C4-2B (cell line): ENCODE data around the gene KCNMB2.
"Not testable (repeated sequence)": the region's sequence is repeated elsewhere in the genome, so short reads cannot be mapped to it uniquely, and the experiment has no call there.

Source experiments
- H3K27ac ChIP-seq: fragments of 450-650 bp; 2 replicates; pipeline ENCODE4 v1.5.1; 2017
- ZFX ChIP-seq: fragments of 450-650 bp; IDR thresholded peaks from 2 replicates; pipeline ENCODE4 v1.6.1; 2017
- TF ChIP-seq, protein P1 (sequence below): fragments of 450-650 bp; conservative IDR thresholded peaks from 2 replicates; pipeline ENCODE4 v1.5.1; 2017; ENCODE audit warnings: mild to moderate bottlenecking

Gene KCNMB2

DNA sequence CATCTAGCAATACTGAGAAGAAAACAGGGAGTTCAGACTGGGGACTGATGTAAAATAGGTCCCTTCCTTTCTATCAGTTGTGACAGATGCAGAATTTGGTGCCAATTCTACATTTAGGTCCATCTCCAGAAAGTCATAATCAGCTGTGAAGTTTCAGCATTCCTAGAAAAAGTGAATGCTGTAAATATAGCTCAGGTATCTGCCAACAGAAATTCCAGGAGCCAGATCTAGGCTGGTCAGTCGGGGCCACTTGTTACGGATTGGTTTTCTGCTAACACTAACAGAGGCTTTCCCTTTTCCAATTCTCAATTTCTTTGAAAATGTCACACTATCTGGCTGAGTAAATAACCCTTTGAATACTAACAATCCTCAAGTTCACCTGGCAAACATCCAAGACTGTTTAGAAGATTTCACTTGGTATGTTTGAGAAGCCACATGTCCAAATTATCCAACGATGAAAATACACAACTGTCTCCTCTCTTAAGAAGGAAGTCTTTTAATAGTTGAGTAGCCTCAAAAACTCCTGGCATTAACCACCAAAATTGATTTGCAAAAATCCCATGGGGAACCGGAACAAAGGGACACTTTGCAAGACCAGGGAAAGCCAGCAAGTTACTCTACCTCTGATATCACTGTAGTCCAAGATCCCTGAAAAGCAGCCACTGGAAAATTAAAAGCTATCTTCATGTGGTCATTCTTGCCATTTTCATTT lies 313.1 kb downstream of the KCNMB2 start:
- TF ChIP-seq, protein P1, sequence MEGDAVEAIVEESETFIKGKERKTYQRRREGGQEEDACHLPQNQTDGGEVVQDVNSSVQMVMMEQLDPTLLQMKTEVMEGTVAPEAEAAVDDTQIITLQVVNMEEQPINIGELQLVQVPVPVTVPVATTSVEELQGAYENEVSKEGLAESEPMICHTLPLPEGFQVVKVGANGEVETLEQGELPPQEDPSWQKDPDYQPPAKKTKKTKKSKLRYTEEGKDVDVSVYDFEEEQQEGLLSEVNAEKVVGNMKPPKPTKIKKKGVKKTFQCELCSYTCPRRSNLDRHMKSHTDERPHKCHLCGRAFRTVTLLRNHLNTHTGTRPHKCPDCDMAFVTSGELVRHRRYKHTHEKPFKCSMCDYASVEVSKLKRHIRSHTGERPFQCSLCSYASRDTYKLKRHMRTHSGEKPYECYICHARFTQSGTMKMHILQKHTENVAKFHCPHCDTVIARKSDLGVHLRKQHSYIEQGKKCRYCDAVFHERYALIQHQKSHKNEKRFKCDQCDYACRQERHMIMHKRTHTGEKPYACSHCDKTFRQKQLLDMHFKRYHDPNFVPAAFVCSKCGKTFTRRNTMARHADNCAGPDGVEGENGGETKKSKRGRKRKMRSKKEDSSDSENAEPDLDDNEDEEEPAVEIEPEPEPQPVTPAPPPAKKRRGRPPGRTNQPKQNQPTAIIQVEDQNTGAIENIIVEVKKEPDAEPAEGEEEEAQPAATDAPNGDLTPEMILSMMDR, result no peak
- TF ChIP-seq ZFX, result no peak
- H3K27ac ChIP-seq, result no peak overlapping the region

DNA sequence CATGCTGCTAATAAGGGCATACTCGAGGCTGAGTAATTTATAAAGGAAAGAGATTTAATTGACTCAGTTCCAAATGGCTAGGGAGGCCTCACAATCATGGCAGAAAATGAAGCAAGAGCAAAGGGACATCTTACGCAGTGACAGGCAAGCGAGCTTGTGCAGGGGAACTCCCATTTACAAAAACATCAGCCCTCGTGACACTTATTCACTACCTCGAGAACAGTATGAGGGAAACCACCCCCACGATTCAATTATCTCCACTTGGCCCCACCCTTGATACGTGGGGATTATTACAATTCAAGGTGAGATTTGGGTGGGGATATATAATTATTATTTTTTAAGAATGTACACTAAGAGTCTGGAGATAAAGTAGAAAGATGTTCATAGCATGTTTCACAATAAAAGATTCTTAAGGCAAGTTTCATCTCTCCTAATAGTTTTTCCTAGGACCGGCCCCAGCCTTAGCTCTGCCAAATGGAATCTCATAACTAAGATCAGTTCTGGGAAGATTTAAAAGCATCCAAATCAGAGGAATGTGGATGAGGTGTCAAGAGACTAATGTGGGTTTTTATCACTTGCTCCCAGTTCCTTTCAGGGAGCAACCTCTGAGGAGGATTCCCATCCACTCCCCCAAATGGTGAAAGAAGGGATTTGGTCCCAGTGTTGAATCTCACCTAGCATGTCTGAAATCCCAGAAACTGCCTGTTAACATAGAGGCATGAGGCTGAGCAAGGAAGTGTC lies 314.4 kb downstream of the KCNMB2 start:
- TF ChIP-seq ZFX, result no peak
- H3K27ac ChIP-seq, result no peak overlapping the region

DNA sequence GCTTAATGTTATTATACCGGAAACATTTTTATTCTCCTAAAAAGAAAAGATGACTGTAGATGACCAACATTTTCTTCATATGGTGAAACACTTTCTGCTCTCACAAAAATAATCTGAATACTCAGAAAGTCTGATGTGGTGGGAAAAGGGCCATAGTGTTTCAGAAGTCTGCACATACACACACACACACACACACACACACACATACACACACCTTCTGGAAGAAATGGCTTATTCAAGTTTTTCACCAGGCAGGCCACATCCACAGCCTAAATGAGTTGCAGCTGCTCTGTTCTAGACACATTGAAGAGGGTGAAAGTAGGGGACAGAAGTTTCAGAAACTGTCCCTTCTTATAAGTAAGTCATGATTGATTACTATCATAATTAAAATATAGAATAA lies 315.3 kb downstream of the KCNMB2 start:
- no peak for TF ChIP-seq ZFX
- TF ChIP-seq, protein P1, result no peak

DNA sequence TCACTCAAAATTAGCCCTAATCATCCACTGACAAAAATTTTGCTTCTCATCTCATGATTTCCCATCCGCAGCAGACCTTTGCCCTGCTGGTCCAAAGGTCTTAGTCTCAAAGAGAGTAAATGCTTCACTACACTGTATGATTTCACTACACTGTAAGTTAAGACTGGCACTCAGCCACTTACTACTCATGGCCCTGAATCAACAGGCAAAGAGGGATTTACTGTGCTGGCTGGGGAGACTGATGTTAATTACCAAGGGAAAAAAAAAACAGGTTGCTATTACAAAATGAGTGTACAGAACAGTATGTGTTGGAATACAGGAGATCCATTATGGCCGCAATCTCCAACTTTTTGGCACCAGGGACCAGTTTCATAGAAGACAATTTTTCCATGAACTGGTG lies 320.6 kb downstream of the KCNMB2 start:
- TF ChIP-seq, protein P1, result no peak
- TF ChIP-seq ZFX, result no peak
- no peak overlapping the region for H3K27ac ChIP-seq

More for the DNA sequence above, 315.3 kb downstream of the KCNMB2 start:
- H3K27ac ChIP-seq, result no peak overlapping the region

DNA sequence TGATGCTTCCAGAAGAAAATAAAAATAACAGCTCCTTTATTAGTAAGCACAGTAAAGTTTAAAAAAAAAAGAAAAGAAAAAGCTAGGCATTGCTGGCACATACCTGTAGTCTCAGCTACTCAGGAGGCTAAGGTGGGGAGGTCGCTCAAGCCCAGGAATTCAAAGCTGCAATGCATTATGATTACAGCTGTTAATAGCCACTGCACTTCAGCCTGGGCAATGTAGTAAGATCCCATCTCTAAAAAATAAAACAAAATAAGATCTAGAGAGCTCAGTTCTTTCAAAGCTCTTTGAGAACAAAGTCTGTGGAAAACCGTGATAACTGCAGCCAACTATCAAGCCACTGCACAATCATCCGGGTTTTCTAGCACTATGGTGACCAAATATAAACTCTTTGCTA lies 323.1 kb downstream of the KCNMB2 start:
- TF ChIP-seq, protein P1, result no peak
- TF ChIP-seq ZFX, result no peak

DNA sequence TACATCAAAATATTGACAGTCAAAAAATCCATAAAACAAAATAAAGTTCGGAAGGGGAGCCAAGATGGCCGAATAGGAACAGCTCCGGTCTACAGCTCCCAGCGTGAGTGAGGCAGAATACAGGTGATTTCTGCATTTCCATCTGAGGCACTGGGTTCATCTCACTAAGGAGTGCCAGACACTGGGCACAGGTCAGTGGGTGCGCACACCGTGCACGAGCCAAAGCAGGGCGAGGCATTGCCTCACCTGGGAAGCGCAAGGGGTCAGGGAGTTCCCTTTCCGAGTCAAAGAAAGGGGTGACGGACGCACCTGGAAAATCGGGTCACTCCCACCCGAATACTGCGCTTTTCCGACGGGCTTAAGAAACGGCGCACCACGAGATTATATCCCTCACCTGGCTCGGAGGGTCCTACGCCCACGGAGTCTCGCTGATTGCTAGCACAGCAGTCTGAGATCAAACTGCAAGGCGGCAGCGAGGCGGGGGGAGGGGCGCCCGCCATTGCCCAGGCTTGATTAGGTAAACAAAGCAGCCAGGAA lies 323.7 kb downstream of the KCNMB2 start:
- not testable (repeated sequence) for H3K27ac ChIP-seq

More for the DNA sequence above, 323.1 kb downstream of the KCNMB2 start:
- H3K27ac ChIP-seq, result no peak overlapping the region

DNA sequence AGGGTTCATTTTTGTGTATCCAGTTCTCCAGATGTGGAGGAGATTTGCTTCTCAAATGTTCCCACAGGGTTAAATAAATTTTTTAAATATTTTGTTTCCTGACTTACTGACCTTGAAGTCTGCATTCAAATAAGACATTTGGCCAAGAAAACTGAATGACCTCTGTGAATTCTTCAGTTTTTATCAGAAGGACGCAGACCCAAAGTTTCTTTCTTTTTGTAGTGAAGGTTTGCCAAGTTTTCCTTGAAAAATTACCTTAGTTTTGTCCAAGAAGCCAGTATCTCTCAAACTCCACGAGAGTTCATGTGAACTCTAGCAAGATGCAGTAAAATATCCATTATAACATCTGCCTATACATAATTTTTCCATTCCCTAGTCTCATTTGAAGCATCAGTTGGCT lies 332.4 kb downstream of the KCNMB2 start:
- TF ChIP-seq ZFX, result no peak
- TF ChIP-seq, protein P1, result no peak
- no peak overlapping the region for H3K27ac ChIP-seq

DNA sequence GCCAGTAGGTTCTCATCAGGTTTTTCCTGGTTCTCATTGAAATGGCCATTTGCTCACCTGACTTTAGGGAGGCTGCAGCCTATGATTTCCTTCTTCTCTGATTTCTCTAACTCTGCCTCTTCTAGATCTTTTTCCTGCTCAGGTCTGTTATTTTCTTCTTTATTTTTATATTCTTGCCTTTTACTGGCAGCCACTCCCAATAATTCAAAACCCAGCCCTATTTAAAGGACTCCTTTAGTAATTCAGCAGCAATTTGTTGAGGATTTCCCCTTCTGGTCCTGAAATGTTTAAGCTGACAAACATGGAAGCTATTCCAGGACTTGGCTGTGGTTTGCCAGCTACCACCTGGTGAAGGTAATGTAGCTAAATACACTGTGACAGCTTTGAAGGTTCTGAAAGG lies 333.8 kb downstream of the KCNMB2 start:
- TF ChIP-seq ZFX, result no peak
- TF ChIP-seq, protein P1, result no peak
- H3K27ac ChIP-seq, result no peak overlapping the region
